Renal pelvis (tissue), 4 donors: ENCODE data around the gene BCKDHA. TPM values are rescaled to one million over a fixed set of nuclear protein-coding genes. Genes with fewer than 3 reads are reported as not detected.
"Not testable (repeated sequence)": the region's sequence is repeated elsewhere in the genome, so short reads cannot be mapped to it uniquely, and the experiment has no call there.

Experiments
- DNase-seq: peaks from one replicate; pipeline ENCODE4 v3.0.0-alpha.2; 2013
- polyA plus RNA-seq, 3 donors: library from polyadenylated mRNA; unstranded; fragments of 120-200 nt; gene quantifications; one replicate each; pipeline ENCODE4 v1.2.1, GENCODE V29; 2013; ENCODE audit not compliant: insufficient read length in 3 of 3

BCKDHA gene
- polyA plus RNA-seq, 3 donors = 50.1 to 59.1 (median 53.3) TPM

DNA sequence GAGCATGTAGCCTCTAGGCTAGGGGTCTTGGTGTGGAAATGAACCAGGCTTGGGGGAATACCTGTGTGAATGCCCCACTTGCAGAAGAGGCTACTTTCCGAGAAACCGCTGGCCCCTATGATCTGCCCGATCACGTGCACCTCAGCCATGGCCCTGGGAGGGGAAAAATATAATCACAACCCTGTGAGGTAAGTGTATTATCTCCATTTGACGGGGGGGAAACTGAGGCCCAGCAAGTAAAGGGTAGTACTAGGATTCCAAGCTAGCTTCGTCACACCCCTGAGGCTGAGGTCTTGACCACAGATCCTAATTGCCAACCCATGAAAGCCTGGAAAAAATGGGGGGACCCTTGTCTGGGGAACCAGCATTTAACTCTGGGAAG is 34.3 kb upstream of the BCKDHA start:
- no peak for DNase-seq

DNA sequence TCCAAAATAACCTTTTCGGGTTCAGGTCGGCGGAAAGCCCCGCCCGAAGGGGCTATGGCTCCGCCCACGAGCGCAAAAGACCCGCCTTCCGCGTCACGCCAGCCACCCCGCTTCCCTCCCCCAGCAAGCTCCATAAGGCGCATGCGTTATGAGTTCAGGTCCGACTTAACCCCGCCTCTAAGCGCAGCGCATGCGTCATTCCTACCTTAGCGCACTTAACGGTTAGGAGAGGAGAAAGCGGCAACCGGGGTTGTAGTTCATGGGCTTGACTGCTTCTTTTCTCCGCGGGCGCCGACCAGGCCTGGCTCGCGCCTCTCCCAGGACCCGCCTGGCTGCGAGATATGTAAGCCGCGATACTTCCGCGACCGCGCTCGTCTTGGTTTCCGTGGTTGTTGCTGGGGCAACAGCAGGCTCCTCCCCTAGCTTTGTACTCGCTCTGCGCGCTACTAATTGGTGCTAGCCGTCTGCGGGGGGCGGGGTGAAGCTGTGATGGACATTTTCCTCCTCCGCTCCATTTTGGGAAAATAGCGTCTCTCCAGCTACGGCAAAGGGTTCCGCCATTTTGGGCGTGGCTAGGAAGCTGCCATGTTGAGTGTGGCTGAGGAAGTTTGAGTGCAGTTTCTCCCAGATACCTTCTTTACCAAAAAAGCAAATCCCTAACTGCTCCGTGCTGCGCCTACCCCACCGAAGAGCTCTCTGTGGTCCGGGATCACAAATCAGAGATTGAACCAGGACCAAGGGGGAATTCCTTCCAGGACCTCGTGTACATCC is 33.7 kb upstream of the BCKDHA start, which contains the start of gene B9D2:
B9D2 (minus strand) TSS at position 397 of the 771 bp plus-strand sequence. CDS start 630 bp downstream, outside the sequence.
- DNase-seq = peak; percentile 99

DNA sequence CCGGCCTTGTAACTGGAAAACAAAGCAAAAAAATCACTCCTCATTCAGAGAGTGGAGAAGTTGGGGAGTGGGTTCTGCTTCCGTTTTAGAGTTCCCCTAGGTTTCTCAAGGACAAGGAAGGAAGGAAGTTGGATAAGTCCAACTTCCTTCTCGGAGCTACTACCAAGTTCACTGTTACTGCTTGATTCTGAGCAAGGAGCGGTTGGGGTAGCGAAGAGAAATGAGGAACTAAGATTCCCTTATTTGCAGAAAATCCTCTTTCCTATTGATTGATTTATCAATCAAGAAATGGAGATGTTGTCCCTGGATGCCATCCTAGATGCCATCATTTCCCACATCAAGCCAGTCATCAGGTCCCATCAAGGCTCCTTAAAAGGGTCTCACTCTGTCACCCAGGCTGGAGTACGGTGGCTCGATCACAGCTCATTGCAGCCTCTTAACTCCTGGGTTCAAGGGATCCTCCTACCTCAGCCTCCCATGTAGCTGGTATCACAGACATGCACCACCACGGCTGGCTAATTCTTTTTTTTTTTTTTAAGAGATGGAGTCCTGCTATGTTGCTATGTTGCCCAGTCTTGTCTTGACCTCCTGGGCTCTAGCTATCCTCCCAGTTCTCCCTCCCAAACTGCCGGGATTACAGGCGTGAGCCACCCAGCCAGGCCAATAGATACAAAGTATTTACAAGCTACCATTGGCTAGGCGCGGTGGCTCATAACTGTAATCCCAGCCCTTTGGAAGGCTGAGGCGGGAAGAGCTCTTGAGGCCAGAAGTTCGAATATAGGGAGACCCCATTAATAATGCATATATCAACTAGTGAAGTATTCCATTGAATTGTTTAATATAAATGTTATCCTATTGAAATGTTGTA is 32.9 kb upstream of the BCKDHA start:
- DNase-seq = no peak

DNA sequence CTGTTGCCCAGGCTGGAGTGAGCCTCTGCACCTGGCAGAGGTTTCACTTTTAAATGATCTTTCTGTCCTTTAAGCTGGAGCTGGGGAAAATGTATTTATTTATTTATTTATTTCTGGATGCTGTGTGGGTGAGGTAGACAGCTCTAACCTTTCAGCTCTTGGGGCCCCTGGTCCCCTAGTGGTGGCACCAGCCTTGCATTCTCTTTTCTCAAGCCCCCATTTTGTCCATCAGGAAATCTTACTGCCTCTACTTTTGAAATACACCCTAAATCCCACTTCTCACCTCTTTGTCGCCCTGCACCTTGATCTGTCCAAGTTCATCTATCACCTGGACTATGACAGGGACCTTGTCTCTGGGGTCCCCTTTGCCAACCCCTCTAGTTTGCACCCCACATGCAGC is 31.5 kb upstream of the BCKDHA start:
- no peak for DNase-seq

DNA sequence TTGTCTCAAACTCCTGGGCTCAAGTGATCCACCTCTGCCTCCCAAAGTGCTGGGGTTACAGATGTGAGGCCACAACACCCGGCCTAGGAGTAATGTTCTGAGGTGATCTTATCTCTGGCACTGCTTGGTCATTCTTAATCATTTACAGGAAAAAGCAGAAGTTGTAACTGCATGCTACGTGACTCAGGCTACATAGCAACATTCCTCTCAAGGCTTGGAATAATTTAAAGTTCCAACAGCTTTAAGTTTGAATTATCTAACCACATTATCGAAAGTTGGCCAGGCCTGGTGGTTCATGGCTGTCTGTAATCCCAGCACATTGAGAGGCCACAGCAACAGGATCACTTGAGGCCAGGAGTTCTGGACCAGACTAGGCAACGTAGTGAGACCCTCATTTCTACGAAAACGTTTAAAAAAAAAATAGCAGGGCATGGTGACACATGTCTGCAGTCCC is 29.7 kb upstream of the BCKDHA start:
- no peak for DNase-seq

DNA sequence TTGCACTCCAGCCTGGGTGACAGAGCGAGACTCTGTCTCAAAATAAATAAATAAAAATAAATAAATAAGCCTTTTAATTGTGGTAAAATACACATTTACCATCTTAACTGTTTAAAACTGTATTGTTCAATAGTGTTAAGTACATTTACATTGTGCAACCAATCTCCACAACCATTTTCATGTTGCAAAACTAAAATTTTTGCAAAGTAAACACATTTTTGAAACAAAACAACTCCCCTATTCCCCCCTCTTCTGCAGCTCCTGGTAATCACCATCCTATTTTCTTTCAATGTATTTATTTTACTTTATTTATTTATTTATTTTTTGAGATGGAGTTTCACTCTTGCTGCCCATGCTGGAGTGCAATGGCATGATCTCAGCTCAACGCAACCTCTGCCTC is 27.8 kb upstream of the BCKDHA start:
- DNase-seq = no peak

DNA sequence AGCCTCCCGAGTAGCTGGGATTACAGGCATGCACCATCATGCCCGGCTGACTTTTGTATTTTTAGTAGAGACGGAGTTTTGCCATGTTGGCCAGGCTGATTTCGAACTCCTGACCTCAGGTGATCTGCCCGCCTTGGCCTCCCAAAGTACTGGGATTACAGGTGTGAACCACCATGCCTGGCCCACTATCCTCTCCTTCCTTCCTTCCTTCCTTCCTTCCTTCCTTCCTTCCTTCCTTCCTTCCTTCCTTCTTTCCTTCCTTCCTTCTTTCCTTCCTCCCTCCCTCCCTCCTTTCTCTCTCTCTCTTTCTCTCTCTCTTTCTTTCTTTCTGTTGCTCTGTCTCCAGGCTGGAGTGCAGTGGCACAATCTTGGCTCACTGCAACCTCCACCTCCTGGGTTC is 26.5 kb upstream of the BCKDHA start:
- DNase-seq = not testable (repeated sequence)

DNA sequence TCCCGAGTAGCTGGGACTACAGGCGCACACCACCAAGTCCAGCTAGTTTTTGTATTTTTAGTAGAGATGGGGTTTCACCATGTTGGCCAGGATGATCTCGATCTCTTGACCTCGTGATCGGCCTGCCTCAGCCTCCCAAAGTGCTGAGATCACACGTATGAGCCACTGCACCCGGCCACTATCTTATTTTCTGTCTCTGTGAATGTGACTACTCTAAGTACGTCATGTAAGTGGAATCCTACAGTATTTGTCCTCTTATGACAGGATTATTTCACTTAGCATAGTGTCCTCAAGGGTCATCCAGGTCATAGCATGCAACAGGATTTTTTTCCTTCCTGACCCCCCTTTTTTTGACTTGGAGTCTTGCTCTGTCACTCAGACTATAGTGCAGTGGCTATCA is 26.1 kb upstream of the BCKDHA start:
- DNase-seq = no peak

DNA sequence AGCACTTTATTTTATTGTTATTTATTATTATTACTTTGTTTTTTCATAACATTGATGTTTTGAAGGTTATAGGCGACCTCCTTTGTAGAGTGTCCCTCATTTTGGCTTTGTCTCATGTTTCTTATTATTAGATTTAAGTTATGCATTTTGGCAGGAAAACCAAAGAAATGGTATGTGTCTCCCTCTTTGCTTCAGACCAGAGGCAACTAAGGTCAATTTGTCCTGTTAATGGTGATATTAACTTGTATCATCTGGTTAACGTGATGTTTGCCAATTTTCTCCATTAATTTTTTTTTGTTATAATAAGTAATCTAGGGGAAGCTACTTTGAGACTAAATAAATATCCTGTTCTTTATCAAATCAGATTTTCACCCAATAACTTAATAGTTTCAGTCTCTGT is 25.1 kb upstream of the BCKDHA start:
- no peak for DNase-seq

DNA sequence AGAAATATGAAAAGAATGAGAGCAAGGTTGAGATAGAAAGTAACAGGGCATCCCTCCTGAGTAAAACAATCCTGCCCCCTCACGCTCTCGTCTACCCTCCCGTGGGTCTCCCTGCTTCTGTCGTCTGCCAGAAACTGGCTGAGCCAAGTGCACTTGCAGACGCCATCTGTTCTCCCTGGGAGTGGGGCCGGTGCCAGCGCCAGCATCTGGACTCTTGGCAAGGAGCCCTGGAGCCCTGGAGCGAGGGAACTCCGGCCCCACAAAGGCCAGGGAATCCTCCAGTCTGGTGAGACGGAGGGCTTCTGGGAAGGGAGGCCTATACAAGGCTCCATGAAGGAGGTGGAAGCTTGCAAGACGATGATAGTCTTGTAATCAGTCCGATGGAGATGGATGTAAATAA is 23.6 kb upstream of the BCKDHA start:
- DNase-seq = no peak

DNA sequence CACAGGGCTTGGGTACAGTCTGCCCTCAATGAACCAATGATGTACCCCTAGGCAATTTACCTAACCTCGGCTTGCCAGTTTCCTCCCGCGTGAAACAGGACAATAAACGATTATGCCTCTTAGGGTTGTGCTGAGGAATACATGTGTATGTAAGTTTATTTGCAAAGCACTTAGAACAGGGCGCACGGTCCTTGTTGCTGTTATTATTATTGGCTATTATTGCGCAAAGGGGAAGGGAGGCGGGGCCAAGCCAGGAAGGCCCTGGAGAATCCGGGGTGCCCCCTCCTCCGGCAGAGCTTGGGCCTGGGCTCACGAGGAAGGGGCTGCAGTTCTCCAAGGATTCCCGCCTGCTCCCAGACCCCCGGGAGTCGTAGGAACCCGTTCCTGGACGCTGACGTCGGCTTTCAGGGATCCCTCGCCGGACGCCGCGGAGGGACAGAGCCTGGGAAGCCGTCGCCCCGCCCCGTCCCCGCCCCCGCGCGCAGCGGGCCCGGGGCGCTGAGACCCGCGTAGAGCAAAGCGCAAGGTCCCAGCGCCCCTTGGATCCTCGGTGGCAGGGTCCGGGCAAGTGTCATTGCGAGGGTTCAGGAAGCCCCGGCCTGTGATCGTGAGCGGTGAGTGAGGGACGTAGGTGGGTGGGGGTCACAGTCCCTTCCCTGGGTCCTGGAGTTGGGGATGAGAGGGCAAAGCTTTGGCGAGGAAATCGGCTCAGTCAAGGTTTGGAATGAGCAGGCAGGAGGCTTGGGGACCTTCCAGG is 21.2 kb upstream of the BCKDHA start, which contains the start of gene TMEM91:
TMEM91 (plus strand) TSS at position 293 of the 757 bp plus-strand sequence. CDS start 1,777 bp downstream, outside the sequence.
- DNase-seq = no peak

DNA sequence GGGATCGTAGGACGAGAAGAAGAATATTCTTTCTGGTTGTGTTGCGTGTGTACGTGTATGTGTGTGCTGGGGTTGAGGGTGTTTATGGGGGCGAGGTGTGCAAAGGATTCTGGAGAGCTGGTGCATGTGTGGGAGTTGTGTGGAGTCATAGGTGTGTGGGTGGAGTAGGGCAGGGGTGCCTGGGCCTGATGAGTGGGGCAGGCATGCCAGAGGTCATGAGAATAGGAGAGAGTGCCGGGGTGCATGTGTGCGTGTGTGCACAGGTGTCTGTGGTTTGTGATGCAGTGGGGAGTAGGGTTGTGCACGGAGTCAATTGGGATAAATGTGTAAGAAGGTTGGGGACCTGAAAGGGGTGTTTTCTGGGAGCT is 20.6 kb upstream of the BCKDHA start:
- DNase-seq = no peak

DNA sequence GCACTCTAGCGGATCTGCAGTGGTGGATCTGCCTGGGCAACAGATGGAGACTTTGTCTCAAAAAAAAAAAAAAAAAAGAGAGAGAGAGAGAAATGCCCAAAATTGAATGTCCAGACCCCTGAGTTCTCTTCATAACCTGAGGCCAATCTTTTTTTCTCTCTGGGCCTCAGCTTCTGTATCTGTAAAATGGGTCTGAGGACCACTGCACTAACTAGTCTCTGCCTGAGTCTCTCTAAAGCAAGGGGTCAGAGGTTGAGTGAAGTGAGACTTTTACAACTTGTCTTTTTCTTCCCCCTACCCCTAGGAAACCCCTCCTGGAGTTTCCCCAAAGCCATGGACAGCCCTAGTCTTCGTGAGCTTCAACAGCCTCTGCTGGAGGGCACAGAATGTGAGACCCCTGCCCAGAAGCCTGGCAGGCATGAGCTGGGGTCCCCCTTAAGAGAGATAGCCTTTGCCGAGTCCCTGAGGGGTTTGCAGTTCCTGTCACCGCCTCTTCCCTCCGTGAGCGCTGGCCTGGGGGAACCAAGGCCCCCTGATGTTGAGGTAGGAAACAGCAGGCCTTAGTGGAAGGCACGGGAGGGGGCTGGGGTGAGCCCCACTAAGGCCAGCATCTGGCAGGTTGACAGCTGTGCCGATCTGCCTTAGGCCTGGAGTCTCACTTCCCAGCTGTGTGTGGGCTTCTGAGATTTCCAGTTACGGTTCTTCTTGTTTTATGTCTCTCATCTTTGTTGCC is 19.5 kb upstream of the BCKDHA start:
- no peak for DNase-seq

DNA sequence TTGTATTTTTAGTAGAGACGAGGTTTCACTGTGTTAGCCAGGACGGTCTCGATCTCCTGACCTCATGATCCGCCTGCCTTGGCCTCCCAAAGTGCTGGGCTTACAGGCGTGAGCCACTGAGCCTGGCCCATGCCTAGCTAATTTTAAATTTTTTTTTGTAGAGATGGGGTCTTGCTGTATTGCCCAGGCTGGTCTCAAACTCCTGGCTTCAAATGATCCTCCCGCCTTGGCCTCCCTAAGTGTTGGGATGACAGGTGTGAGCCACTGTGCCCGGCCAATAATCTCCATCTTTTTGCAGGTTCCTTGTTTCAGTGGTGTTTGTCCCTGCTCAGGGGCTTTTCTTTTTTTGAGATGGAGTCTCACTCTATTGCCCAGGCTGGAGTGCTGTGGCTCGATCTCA is 16.1 kb upstream of the BCKDHA start:
- not testable (repeated sequence) for DNase-seq

DNA sequence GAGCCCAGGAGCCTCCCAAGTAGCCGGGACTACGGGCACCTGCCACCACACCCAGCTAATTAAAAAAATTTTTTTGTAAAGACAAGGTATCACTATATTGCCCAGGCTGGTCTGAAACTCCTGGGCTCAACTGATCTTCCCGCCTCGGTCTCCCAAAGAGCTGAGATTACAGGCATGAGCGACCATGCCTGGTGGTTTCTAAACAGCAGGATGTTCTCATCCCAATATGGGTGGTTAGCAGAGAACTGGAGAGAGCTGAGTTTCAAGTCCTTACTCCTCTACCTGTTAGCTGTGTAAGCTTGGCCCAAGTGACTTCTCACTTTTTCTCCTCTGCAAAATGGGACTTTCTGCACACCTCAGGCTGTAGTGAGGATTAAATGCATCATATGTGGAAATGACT is 13.3 kb upstream of the BCKDHA start:
- no peak for DNase-seq

DNA sequence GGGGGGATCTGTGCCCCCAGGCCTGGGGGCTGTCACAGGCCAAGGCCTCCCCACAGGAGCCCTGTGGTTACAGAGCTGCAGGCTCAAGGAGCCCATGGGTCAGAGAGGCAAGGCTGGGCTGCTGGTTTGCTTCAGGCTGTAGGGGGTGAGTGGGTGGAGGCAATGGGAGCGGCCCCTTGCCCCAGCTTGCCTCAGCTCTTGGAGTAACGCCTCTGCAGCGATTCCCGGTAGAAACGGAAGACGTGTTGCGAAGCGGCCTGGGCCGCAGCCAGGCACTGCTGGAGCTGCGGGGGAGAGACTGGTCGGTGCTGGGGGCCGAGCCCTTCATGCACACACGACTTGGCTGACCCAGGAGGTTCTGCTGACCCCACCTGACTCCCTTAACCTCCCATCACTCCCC is 11.2 kb upstream of the BCKDHA start:
- no peak for DNase-seq

DNA sequence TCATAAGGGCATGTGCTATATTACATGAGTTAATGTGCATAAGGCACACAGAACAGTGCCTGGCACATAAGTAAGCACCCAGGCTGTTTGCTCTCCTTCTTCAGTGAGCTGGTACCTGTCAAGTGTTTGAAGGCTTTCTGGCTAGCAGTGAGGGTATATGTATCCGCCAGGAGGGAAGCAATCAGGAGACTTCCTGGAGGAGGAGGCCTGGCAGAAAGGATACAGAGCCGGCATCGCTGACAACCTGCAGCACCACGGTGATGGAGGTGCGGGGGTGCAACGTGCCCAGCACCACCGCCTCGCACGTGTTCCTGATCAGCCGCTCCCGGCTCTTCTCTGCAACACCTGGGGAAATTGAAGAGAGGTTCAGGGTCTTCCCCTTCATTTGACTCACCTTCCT is 6.0 kb upstream of the BCKDHA start:
- DNase-seq = no peak

DNA sequence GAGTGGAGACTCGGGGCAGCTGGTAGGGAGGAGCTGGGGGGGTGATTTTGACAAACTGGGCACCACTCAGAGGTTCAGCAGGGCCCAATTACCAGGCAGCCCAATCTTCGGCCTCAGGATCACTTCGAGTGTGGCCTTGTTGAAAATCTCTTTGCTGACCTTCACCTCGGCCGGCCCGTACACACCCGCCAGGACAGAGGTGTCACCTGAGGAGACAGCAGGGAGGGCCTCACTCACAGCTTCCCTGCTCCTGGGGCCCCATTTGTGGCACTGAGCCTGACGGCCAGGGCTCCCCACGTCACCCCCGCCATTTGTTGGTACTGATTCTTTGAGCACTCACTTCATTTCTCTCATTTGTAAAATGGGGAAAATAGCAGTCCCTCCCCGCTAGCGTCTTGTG is 4.8 kb upstream of the BCKDHA start:
- DNase-seq = no peak

DNA sequence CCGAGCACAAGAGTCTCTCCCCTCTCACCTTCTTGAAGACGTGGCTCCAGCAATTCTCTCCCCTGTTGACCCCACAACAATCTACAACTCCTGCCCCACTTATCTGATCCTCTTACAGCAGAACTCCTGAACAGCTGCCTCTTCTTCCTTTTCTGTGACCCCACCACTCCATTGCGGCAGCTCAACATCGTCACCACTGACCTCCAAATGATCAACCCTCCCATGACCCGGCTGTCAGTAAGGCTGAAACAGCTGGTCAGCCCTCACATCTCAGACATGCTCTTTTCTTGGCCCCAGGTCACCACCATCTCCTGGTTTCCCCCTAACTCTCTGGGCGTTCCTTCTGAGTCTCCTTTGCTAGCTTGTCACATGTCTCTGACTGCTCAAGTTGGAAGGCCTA is 2.3 kb upstream of the BCKDHA start:
- no peak for DNase-seq

DNA sequence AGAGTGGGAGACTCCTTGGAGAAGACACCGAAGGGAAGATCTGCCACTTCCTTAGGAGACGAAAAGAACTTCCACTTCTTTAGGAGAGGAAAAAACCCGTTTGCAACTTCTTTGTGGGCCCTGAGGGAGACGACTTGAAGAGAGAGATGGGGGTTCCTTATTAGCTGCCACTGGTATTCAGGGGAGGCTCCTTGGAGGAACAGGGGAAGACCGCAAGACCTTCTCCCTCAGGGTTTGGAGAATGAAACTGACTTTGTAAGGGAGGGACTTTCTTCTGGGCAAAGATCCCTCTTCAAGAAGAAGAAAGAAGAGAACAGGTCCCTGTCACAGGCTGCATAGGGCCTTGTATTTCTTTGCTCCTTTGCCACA is 416 bp downstream of the BCKDHA start:
- no peak for DNase-seq

DNA sequence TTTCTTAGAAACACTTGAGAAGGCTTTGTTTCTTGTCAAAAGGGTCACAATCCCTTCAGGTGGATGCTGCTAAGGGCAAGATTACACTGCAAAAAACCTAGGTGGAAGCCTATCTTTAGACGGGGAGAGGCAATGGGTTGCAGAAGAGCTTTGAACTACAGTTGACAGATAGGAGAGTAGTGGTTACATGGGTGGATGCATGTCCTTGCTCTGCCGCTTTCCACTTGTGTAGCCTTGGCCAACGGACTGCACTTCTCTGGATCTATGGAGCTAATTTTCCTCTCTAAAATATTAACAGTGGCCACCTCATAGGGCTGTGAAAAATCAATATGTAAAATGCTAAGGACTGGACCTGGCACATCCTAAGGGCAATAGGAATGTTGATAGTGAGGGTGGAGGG is 980 bp downstream of the BCKDHA start:
- no peak for DNase-seq

DNA sequence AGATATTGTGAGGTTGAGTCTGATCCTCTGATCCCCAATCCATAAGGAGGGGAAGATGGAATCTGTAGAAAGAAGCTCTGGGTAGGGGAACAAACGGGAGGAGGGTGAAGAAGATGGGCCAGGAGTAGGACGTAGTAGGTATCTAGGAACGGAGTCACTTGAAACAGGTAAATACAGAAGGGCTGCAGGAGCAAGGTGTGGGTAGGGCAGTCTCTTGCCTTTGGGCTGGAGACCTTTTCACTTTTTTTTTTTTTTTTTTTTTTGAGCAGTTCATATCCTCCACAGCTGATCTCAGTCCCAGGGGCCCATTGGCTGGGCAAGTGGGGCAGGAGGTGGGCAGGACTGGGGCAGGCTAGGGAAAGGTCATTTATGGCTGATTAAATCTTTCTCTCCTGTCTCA is 1.5 kb downstream of the BCKDHA start:
- no peak for DNase-seq
